Activated CD4-positive, alpha-beta T cell treated with anti-CD3 and anti-CD28 coated beads for 4 hours (primary cell): ENCODE results near the gene PGAP6.
"Not testable (repeated sequence)": the region's sequence is repeated elsewhere in the genome, so short reads cannot be mapped to it uniquely, and the experiment has no call there.

Source experiments
- DNase-seq, 2 donors: peaks; one replicate each; pipeline ENCODE4 v3.0.0-alpha.2; 2020

PGAP6 gene

GRCh38 chr16:401468-402348, 19.9 kb upstream of the PGAP6 start, which contains the start of gene DECR2:
TSS of gene DECR2 (plus strand) at chr16:401885. CDS start at chr16:401964, 79 bp downstream.
- peak; percentile 99 for DNase-seq

GRCh38 chr16:400061-400591, 18.3 kb upstream of the PGAP6 start:
- no peak for DNase-seq

- no peak for DNase-seq
These were observed 17.7 kb upstream of the PGAP6 start for GRCh38 chr16:399340-400019.

GRCh38 chr16:398561-399339, 17.0 kb upstream of the PGAP6 start:
- no peak for DNase-seq

- DNase-seq = no peak
These were observed 16.1 kb upstream of the PGAP6 start for GRCh38 chr16:397736-398332.

GRCh38 chr16:397135-397661, 15.4 kb upstream of the PGAP6 start, which contains the start of gene NME4:
TSS of gene NME4 (plus strand) at chr16:397199. CDS start at chr16:397223, 24 bp downstream.
- DNase-seq = no peak

- no peak for DNase-seq
These were observed 14.8 kb upstream of the PGAP6 start for GRCh38 chr16:396605-397004.

- no peak for DNase-seq
These were observed 14.4 kb upstream of the PGAP6 start for GRCh38 chr16:396199-396598.

- no peak for DNase-seq
These were observed 10.8 kb upstream of the PGAP6 start for GRCh38 chr16:392450-393030.

GRCh38 chr16:391885-392335, 10.1 kb upstream of the PGAP6 start:
- DNase-seq = peak; percentile 66 to 77

GRCh38 chr16:389352-389751, 7.6 kb upstream of the PGAP6 start:
- DNase-seq = no peak

GRCh38 chr16:387761-388666, 6.2 kb upstream of the PGAP6 start:
- DNase-seq = not testable (repeated sequence)

- DNase-seq = no peak
These were observed 4.9 kb upstream of the PGAP6 start for GRCh38 chr16:386641-387156.

GRCh38 chr16:383326-384051, 1.7 kb upstream of the PGAP6 start:
- peak; percentile 41 to 52 for DNase-seq

- peak in 1 of 2 donors; percentile 41 for DNase-seq
These were observed 578 bp downstream of the PGAP6 start for GRCh38 chr16:381012-381788.

GRCh38 chr16:380762-381011, 1.1 kb downstream of the PGAP6 start:
- no peak for DNase-seq

- no peak for DNase-seq
These were observed 1.6 kb downstream of the PGAP6 start for GRCh38 chr16:379961-380761.
